Spleen (tissue), 11 donors: ENCODE data around the gene ABCB4. TPM values are rescaled to one million over a fixed set of nuclear protein-coding genes. Genes with fewer than 3 reads are reported as not detected.
A peak's percentile ranks its signal among the peaks of the same experiment; 100 is the strongest.

Experiments
- DNase-seq: peaks from one replicate; pipeline ENCODE4 v3.0.0-alpha.2; 2020
- H3K27ac ChIP-seq, 8 donors: fragments of 200-600 bp; sonication (generic) in 7 of 8; 1 replicate in 4 of 8; 2 replicates in 4 of 8; pipeline versions ENCODE4 v1.5.0 to v1.8.0; 2016 to 2021; ENCODE audit warnings: inconsistent platforms in 4 of 8, mild to moderate bottlenecking in 4 of 8, moderate library complexity in 1 of 8
- H3K27me3 ChIP-seq, 7 donors: fragments of 200-600 bp; sonication (generic) in 6 of 7; replicated peaks in 1 of 7; 1 replicate in 4 of 7; 2 replicates in 3 of 7; pipeline versions ENCODE4 v1.5.0 to v1.8.0; 2016 to 2021; ENCODE audit warnings: inconsistent platforms in 3 of 7, mild to moderate bottlenecking in 1 of 7
- H3K36me3 ChIP-seq, 6 donors: fragments of 200-600 bp; sonication (generic) in 5 of 6; 1 replicate in 4 of 6; 2 replicates in 2 of 6; pipeline versions ENCODE4 v1.5.0 to v1.8.0; 2016 to 2021; ENCODE audit warnings: inconsistent platforms in 2 of 6
- H3K4me1 ChIP-seq, 6 donors: fragments of 200-600 bp; sonication (generic) in 5 of 6; 1 replicate in 3 of 6; 2 replicates in 3 of 6; pipeline versions ENCODE4 v1.5.0 to v1.8.0; 2016 to 2021; ENCODE audit warnings: inconsistent platforms in 3 of 6
- H3K4me3 ChIP-seq, 8 donors: fragments of 200-600 bp; sonication (generic) in 7 of 8; 1 replicate in 4 of 8; 2 replicates in 4 of 8; pipeline versions ENCODE4 v1.5.0 to v1.8.0; 2016 to 2021; ENCODE audit warnings: inconsistent platforms in 4 of 8, mild to moderate bottlenecking in 4 of 8, moderate library complexity in 2 of 8
- H3K9me3 ChIP-seq, 8 donors: fragments of 200-600 bp; sonication (generic) in 7 of 8; 1 replicate in 4 of 8; 2 replicates in 4 of 8; pipeline versions ENCODE4 v1.5.0 to v1.8.0; 2016 to 2021; ENCODE audit warnings: inconsistent platforms in 4 of 8
- CTCF ChIP-seq, 11 experiments: fragments of 200-600 bp in 7 of 11; fragments of 450-650 bp in 4 of 11; sonication (generic) in 4 of 11; IDR thresholded peaks in 8 of 11; conservative IDR thresholded peaks in 3 of 11; 1 replicate in 7 of 11; 2 replicates in 4 of 11; pipeline versions ENCODE4 v1.4.0 to v1.8.0; 2016 to 2021; ENCODE audit warnings: antibody characterized with exemption in 11 of 11, inconsistent platforms in 4 of 11, mild to moderate bottlenecking in 1 of 11
- POLR2A ChIP-seq, 3 donors: fragments of 450-650 bp; IDR thresholded peaks; one replicate each; pipeline ENCODE4 v1.5.1; 2017; ENCODE audit warnings: antibody characterized with exemption in 3 of 3, mild to moderate bottlenecking in 1 of 3
- POLR2AphosphoS5 ChIP-seq, 3 donors: sonication (generic); formaldehyde crosslinking; IDR thresholded peaks; one replicate each; pipeline ENCODE4 v1.5.1; 2017; ENCODE audit warnings: antibody characterized with exemption in 3 of 3
- WGBS, 5 donors: extraction: QIAGEN DNeasy Blood & Tissue Kit in 3 of 5; methylation state at CpG; one replicate each; pipeline versions ENCODE4 v1.1.5 to v1.1.7; 2013 to 2018; 5-methylcytosine and 5-hydroxymethylcytosine counted together
- intact Hi-C: fragments of 100-400 bp; cut with DNase I; formaldehyde crosslinking; loops from one replicate; pipeline ENCODE4 v1.15.0; 2023; ENCODE audit warnings: low total_unique reads
- polyA plus RNA-seq, 3 donors: library from polyadenylated mRNA; stranded (reverse); fragments of 200-250 nt; gene quantifications; one replicate each; pipeline ENCODE4 v1.2.1, GENCODE V29; 2013
- total RNA-seq, 7 donors: library from RNA; depleted of rRNA in 3 of 7; stranded (reverse); fragments of >200 nt in 3 of 7; fragmentation: NEBNext Ultra II Directional in 4 of 7; extraction: Animal tissue kit (Norgen Biotek cat#: 25700) in 4 of 7; gene quantifications; one replicate each; pipeline versions ENCODE4 v1.1.0 to v1.2.1, GENCODE V29; 2016 to 2021
- donor health status: healthy with polysubstance abuse.
- donor health status: DM: no; HTN: no; CAD: no; lungs with moderate emphysema.
- donor health status: DM: no; HTN: no; CAD: no.
- donor health status: Bipolar disorder and iron deficiency.
- donor health status: healthy.
- donor health status: DM: no; HTN: no; CAD: no.
- donor health status: DM: yes; HTN: yes; CAD: no.

ABCB4 gene
- total and polyA plus RNA-seq, 10 donors, result 12.1 to 37.5 (median 21.7) TPM

- Histone ChIP-seq H3K27ac (no peak overlapping the region), H3K9me3 (no peaks in the 10 kb centered on the region), H3K4me1 (peaks cover 0 to 16% (median 10%) of the 10 kb centered on the region in 6 donors), H3K27me3 (peaks cover 0 to 13% (median 10%) of the 10 kb centered on the region in 7 donors), H3K4me3 (no peak overlapping the region), H3K36me3 (no peaks in the 10 kb centered on the region)
- WGBS, 5 donors, result 86 to 96% (median 90%) methylated on average over 2 of the region's 2 CpGs
- intact Hi-C loops, result no loop called here
- TF ChIP-seq POLR2A (IDR thresholded peaks at IDR 0.05) (no peak), POLR2AphosphoS5 (IDR thresholded peaks at IDR 0.05) (no peak), CTCF (IDR thresholded peaks at IDR 0.05 in 8 of 11, conservative IDR thresholded peaks at IDR 0.05 in 3 of 11) (no peak)
- DNase-seq, result no peak
Measured at GRCh38 chr7:87480386-87480785, 4.9 kb upstream of the ABCB4 start.

- H3K36me3 ChIP-seq, result no peaks in the 10 kb centered on the region
- H3K27ac ChIP-seq, result no peak overlapping the region
- peaks cover 0 to 21% (median 14%) of the 10 kb centered on the region in 6 donors for H3K4me1 ChIP-seq
- TF ChIP-seq POLR2A (IDR thresholded peaks at IDR 0.05), result no peak
- H3K4me3 ChIP-seq, result no peak overlapping the region
- H3K27me3 ChIP-seq, result peaks cover 0 to 17% (median 11%) of the 10 kb centered on the region in 7 donors
- intact Hi-C loops, result no loop called here
- 81 to 87% (median 84%) methylated on average over 2 of the region's 2 CpGs for WGBS, 5 donors
- DNase-seq, result no peak
- no peaks in the 10 kb centered on the region for H3K9me3 ChIP-seq
Measured at GRCh38 chr7:87479951-87480350, 4.5 kb upstream of the ABCB4 start.

GRCh38 chr7:87476179-87476557 lies 688 bp upstream of the ABCB4 start:
- WGBS, 5 donors, result 55 to 69% (median 65%) methylated on average over 8 of the region's 8 CpGs
- intact Hi-C loops, result no loop called here
- no peaks in the 10 kb centered on the region for H3K9me3 ChIP-seq
- DNase-seq, result no peak
- H3K27me3 ChIP-seq, result peaks cover 0 to 23% (median 11%) of the 10 kb centered on the region in 7 donors
- peak overlapping the region; percentile 58 to 92 (median 84) for H3K27ac ChIP-seq
- H3K36me3 ChIP-seq, result no peaks in the 10 kb centered on the region
- TF ChIP-seq CTCF (IDR thresholded peaks at IDR 0.05 in 8 of 11, conservative IDR thresholded peaks at IDR 0.05 in 3 of 11) (no peak), POLR2AphosphoS5 (IDR thresholded peaks at IDR 0.05) (no peak), POLR2A (IDR thresholded peaks at IDR 0.05) (no peak)
- peak overlapping the region; percentile 40 to 78 (median 44) for H3K4me3 ChIP-seq
- peaks cover 6 to 52% (median 33%) of the 10 kb centered on the region in 6 donors for H3K4me1 ChIP-seq

GRCh38 chr7:87474533-87475358 lies 734 bp downstream of the ABCB4 start:
- Histone ChIP-seq H3K36me3 (no peaks in the 10 kb centered on the region), H3K4me3 (peak overlapping the region; percentile 40 to 78 (median 44)), H3K4me1 (peaks cover 6 to 52% (median 33%) of the 10 kb centered on the region in 6 donors), H3K9me3 (no peaks in the 10 kb centered on the region), H3K27me3 (peaks cover 0 to 23% (median 11%) of the 10 kb centered on the region in 7 donors), H3K27ac (peak overlapping the region; percentile 58 to 92 (median 84))
- no peak for DNase-seq
- TF ChIP-seq POLR2AphosphoS5 (IDR thresholded peaks at IDR 0.05) (peak in 1 of 3 donors; percentile 71), CTCF (IDR thresholded peaks at IDR 0.05 in 8 of 11, conservative IDR thresholded peaks at IDR 0.05 in 3 of 11) (no peak)
- intact Hi-C loops, result no loop called here
- WGBS, 5 donors, result 4 to 7% (median 5%) methylated on average over 14 of the region's 14 CpGs
